HFFc6 (cell line): ENCODE measurements around the gene NEB. TPM values are rescaled to one million over a fixed set of nuclear protein-coding genes. Genes with fewer than 3 reads are reported as not detected.

Experiments used
- total RNA-seq, 6 experiments: library from RNA; stranded (reverse); fragmentation: NEBNext Ultra II Directional; extraction: Animal tissue kit (Norgen Biotek cat#: 25700); gene quantifications; 2 replicates in 1 of 6; 3 replicates in 5 of 6; pipeline ENCODE4 v1.2.3, GENCODE V29; 2021

Gene NEB
- total RNA-seq, 6 experiments from 2014 or later = under 0.01 TPM; not detected in 5

Other genes starting within 250 kb of the NEB start
- 10 to 100 TPM; 32.0 to 46.6 (median 39.9) TPM for gene ARL5A, start 93.9 kb upstream of the NEB start, total RNA-seq